ENCODE data around the gene SLCO4C1. TPM values are rescaled to one million over a fixed set of nuclear protein-coding genes. Genes with fewer than 3 reads are reported as not detected.

SLCO4C1 gene
- total and polyA plus RNA-seq, 2 of the 13 experiments (the other 11 are each of a cell fraction or from before 2014, with no cell fraction given) = 1.3 to 7.8 TPM

GRCh38 chr5:102222772-102223171, 73.3 kb downstream of the SLCO4C1 start:
- ChIA-PET POLR2A (interaction anchor here (1.0 kb wide), 1 partner anchor 123 kb away, joined by 7 read pairs; no protein-coding TSS in a partner anchor), CTCF (ENCODE audit: low intra/inter-chr PET ratio, low total read pairs) (interaction anchor here (2.2 to 2.7 kb wide), 2 partner anchors 69 to 280 kb away, joined by 12 to 17 read pairs; no protein-coding TSS in a partner anchor)
- Histone ChIP-seq H3K9ac (ENCODE audit: insufficient read depth, low read depth, low read length) (no peak overlapping the region), H3K9me3 (ENCODE audit: low read length) (peaks cover 31% of the 10 kb centered on the region), H3K27me3 (ENCODE audit: control insufficient read depth in 1 of 2, insufficient read depth in 2 of 2, low read length in 2 of 2) (no peaks in the 10 kb centered on the region), H3K4me3 (replicated peaks in 1 of 3; ENCODE audit: insufficient read depth in 1 of 3, low read depth in 2 of 3, low read length in 3 of 3) (no peak overlapping the region; a peak in 2 of 6 replicates), H4K20me1 (ENCODE audit: insufficient read depth, low read length) (no peaks in the 10 kb centered on the region), H3K27ac (ENCODE audit: extremely low read length, insufficient read depth, low read length) (peak overlapping the region; percentile 54), H3K79me2 (ENCODE audit: insufficient read depth, low read length) (no peaks in the 10 kb centered on the region), H3K4me1 (ENCODE audit: insufficient read depth, low read length) (peaks cover 41% of the 10 kb centered on the region), H2AFZ (ENCODE audit: low read length) (no peak overlapping the region), H3K36me3 (replicated peaks in 1 of 2; ENCODE audit: control insufficient read depth in 1 of 2, insufficient read depth in 2 of 2, low read length in 2 of 2) (no peaks in the 10 kb centered on the region), H3K4me2 (ENCODE audit: low read depth, low read length) (peak overlapping the region; percentile 56)
- BruUV-seq (replicated peaks) = no TSS peak
- DNase-seq (ENCODE audit: low spot score) (peak; percentile 96), FAIRE-seq (peak; percentile 63), ATAC-seq (peak; percentile 100)
- in situ Hi-C loops (cut with HindIII; ENCODE audit: extremely low pct_ligation_motif_present, low pct_unique_long_range_greater_than_20kb) (no loop called here), intact Hi-C loops (cut with micrococcal nuclease; ENCODE audit: unreplicated experiment) (loop anchor here (1.0 to 5.0 kb wide), 6 partner anchors 70 to 280 kb away; partner anchors contain the start of gene SLCO4C1)
- no peak for TF ChIP-seq SRSF1 (optimal IDR thresholded peaks at IDR 0.05; ENCODE audit: low read depth, low read length)
- TF ChIP-seq SETDB1 (CRISPR knock-in tag; IDR thresholded peaks at IDR 0.05; ENCODE audit: borderline replicate concordance) = no peak
- no peak for TF ChIP-seq NRL (CRISPR knock-in tag; IDR thresholded peaks at IDR 0.05; ENCODE audit: borderline replicate concordance)
- TF ChIP-seq ZSCAN29 (CRISPR knock-in tag; conservative IDR thresholded peaks at IDR 0.05) = 0 out of 2 replicates have a peak, but pooled peaks have one; percentile 33
- TF ChIP-seq, protein P1, sequence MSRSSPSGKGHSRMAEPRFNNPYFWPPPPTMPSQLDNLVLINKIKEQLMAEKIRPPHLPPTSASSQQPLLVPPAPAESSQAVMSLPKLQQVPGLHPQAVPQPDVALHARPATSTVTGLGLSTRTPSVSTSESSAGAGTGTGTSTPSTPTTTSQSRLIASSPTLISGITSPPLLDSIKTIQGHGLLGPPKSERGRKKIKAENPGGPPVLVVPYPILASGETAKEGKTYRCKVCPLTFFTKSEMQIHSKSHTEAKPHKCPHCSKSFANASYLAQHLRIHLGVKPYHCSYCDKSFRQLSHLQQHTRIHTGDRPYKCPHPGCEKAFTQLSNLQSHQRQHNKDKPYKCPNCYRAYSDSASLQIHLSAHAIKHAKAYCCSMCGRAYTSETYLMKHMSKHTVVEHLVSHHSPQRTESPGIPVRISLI (CRISPR knock-in tag; IDR thresholded peaks at IDR 0.05; ENCODE audit: borderline replicate concordance) = peak; percentile 90
- TF ChIP-seq AKNA (CRISPR knock-in tag; IDR thresholded peaks at IDR 0.05; ENCODE audit: borderline replicate concordance) = no peak
- no peak for TF ChIP-seq ATF7 (IDR thresholded peaks at IDR 0.05)
- no peak; the same call in 1 of the 2 replicates for TF ChIP-seq ATF7 (CRISPR knock-in tag; IDR thresholded peaks at IDR 0.05)
- no peak for TF ChIP-seq PCBP1 (IDR thresholded peaks at IDR 0.05; ENCODE audit: borderline replicate concordance, low read depth, low read length)
- TF ChIP-seq, protein P2, sequence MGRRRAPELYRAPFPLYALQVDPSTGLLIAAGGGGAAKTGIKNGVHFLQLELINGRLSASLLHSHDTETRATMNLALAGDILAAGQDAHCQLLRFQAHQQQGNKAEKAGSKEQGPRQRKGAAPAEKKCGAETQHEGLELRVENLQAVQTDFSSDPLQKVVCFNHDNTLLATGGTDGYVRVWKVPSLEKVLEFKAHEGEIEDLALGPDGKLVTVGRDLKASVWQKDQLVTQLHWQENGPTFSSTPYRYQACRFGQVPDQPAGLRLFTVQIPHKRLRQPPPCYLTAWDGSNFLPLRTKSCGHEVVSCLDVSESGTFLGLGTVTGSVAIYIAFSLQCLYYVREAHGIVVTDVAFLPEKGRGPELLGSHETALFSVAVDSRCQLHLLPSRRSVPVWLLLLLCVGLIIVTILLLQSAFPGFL (CRISPR knock-in tag; IDR thresholded peaks at IDR 0.05) = no peak
- no peak for TF ChIP-seq ZNF577 (CRISPR knock-in tag; IDR thresholded peaks at IDR 0.05; ENCODE audit: borderline replicate concordance, low read depth)
- TF ChIP-seq HES4 (CRISPR knock-in tag; IDR thresholded peaks at IDR 0.05; ENCODE audit: borderline replicate concordance) = no peak
- no peak for TF ChIP-seq ZNF232 (CRISPR knock-in tag; IDR thresholded peaks at IDR 0.05; ENCODE audit: borderline replicate concordance)
- TF ChIP-seq ZNF501 (CRISPR knock-in tag; IDR thresholded peaks at IDR 0.05) = no peak
- TF ChIP-seq ZNF605 (CRISPR knock-in tag; IDR thresholded peaks at IDR 0.05) = no peak
- TF ChIP-seq, protein P3, sequence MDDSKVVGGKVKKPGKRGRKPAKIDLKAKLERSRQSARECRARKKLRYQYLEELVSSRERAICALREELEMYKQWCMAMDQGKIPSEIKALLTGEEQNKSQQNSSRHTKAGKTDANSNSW (CRISPR knock-in tag; IDR thresholded peaks at IDR 0.05; ENCODE audit: borderline replicate concordance) = no peak
